Stimulated activated CD4-positive, alpha-beta T cell treated with anti-CD3 and anti-CD28 coated beads, TNF-alpha, amount 100 ng/mL, for 48 hours (primary cell): ENCODE results near the gene KRAS.

Experiments used
- DNase-seq, 3 donors: peaks; one replicate each; pipeline ENCODE4 v3.0.0-alpha.2; 2020; ENCODE audit warnings: low read depth in 3 of 3

Gene KRAS

GRCh38 chr12:25256005-25256404 is 5.3 kb upstream of the KRAS start:
- no peak for DNase-seq

GRCh38 chr12:25254271-25254880 is 3.6 kb upstream of the KRAS start:
- DNase-seq: no peak

GRCh38 chr12:25253371-25254068 is 2.8 kb upstream of the KRAS start:
- DNase-seq: no peak

GRCh38 chr12:25252946-25253345 is 2.2 kb upstream of the KRAS start:
- no peak for DNase-seq

- no peak for DNase-seq
Measured at GRCh38 chr12:25251769-25252168, 1.0 kb upstream of the KRAS start.

GRCh38 chr12:25249931-25250738 is 594 bp downstream of the KRAS start:
- DNase-seq: peak in 1 of 3 donors; percentile 29

GRCh38 chr12:25248732-25249131 is 2.0 kb downstream of the KRAS start:
- no peak for DNase-seq

GRCh38 chr12:25248137-25248536 is 2.6 kb downstream of the KRAS start:
- DNase-seq: no peak

- no peak for DNase-seq
Measured at GRCh38 chr12:25245491-25245890, 5.2 kb downstream of the KRAS start.

GRCh38 chr12:25243680-25243990 is 7.1 kb downstream of the KRAS start:
- DNase-seq: no peak

- no peak for DNase-seq
Measured at GRCh38 chr12:25242981-25243679, 7.6 kb downstream of the KRAS start.

GRCh38 chr12:25241167-25242020 is 9.3 kb downstream of the KRAS start:
- no peak for DNase-seq

- no peak for DNase-seq
Measured at GRCh38 chr12:25236626-25237025, 14.1 kb downstream of the KRAS start.

GRCh38 chr12:25236190-25236589 is 14.5 kb downstream of the KRAS start:
- no peak for DNase-seq

- DNase-seq: no peak
Measured at GRCh38 chr12:25213338-25213737, 37.4 kb downstream of the KRAS start.

- no peak for DNase-seq
Measured at GRCh38 chr12:25208554-25208953, 42.2 kb downstream of the KRAS start.

- DNase-seq: no peak
Measured at GRCh38 chr12:25207846-25208245, 42.9 kb downstream of the KRAS start.

- DNase-seq: no peak
Measured at GRCh38 chr12:25207411-25207810, 43.3 kb downstream of the KRAS start.

GRCh38 chr12:25202137-25202536 is 48.6 kb downstream of the KRAS start:
- DNase-seq: no peak

GRCh38 chr12:25200703-25201102 is 50.0 kb downstream of the KRAS start:
- DNase-seq: no peak

GRCh38 chr12:25197608-25198007 is 53.1 kb downstream of the KRAS start:
- no peak for DNase-seq
